Hair follicular keratinocyte (primary cell): ENCODE data around the gene DEFB121. TPM values are rescaled to one million over a fixed set of nuclear protein-coding genes. Genes with fewer than 3 reads are reported as not detected.

Experiments
- total RNA-seq: library from RNA; depleted of rRNA; stranded (reverse); fragments of >200 nt; gene quantifications from 2 replicates; pipeline ENCODE4 v1.2.3, GENCODE V29; 2015

The DEFB121 gene
- total RNA-seq, result not detected in 2 replicates

DNA sequence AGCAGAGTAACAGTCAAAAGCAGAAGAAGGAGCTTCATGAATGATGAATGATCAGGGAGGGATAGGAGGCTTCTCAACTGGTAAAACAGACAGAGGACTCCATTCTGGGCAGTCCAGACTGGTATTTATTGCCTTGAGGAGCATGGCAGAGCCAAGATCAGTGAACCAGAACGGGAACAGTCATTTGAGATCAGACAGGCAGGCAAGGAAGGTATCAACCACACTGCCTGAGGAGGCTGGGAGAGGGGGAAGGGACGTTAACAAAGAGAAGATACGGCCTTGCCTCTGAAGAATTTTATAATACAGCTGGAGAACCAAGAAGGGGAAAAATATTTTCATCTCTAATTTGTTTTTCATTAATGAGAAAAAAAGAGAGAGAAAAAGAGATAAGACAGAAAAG is at the start of gene DEFB121:
Gene DEFB121, minus strand, starts transcription at position 101 of the 400 bp plus-strand sequence. Its CDS starts 63 bp downstream, at position 38.

DNA sequence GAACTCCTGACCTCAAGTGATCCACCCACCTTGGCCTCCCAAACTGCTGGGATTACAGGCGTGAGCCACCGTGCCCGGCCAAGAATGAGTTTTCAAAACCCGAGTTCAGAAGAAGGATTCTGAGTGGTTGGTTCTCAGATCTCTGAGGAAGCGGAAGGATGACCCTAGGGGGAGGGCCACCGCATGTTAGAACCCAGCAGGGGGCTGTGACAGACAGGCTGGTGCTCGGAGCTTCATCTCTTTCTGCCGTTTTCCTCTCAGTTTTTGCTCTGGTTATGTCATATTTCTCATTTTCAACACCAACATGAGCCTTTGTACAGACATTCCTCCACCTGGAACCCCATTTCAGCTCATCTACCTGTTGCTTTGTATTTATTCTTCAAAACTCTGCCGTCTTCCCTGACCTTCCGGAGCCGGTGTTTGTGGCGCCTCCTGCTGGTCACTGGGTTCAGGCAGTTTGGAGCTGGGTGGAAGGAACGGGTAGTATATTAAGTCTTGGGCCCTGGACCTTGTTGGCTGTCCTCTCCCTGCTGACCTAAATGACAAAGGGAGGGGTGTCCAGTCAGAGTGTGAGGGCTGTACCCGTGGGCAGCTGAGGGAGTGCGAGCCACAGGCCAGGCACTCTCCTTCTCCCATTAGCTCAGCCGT is 34.1 kb upstream of the DEFB121 start, which contains the start of gene DEFB123:
Gene DEFB123, plus strand, starts transcription at position 621 of the 648 bp plus-strand sequence. CDS start 67 bp downstream, outside the sequence.

DNA sequence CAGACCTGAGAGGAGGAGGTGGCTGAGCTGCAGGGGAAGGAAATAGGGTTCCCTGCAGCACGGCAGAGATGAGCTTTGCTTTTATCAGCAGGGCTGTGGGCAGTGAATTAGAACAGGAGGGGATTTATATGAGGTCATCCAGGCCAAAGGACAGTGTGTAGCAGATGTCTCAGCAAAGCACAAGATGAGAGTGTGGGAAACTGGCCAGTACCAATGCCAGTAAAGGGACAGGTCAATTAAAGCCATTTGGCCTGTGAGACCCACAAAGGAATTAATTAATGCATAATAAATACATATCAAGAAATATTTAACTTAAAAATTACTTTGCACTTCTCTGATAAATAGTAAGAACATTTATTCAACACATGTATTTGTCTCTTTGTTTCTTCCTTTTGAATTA is 15.5 kb downstream of the DEFB121 start, which contains the start of gene DEFB119:
Gene DEFB119, minus strand, starts transcription at position 101 of the 400 bp plus-strand sequence. CDS start 107 bp downstream, outside the sequence.

DNA sequence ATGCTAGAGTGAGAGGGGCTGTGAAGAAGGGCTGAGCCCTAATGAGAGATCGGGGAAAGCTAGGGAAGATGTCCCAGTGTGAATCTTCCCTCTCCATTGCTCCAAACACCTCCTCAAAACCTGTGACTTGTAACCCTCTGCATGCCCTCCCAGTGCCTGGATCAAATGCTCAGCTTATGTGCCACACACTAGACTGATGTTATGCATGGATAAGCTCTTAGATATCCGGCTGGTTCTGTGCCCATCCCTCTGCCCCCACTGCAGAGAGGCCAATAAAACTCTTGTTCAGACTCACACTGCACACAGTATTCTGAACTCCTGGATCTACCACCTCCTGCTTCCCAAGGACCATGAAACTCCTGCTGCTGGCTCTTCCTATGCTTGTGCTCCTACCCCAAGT is 37.7 kb downstream of the DEFB121 start, which contains the start of gene DEFB118:
Gene DEFB118, plus strand, starts transcription at position 301 of the 400 bp plus-strand sequence. Its CDS starts 50 bp downstream, at position 351.

Other genes with a start within 250 kb of the DEFB121 start
- not detected in 2 replicates for gene DEFB115, start 148.6 kb downstream of the DEFB121 start, total RNA-seq
- not detected in 2 replicates for gene DEFB116, start 97.6 kb downstream of the DEFB121 start, total RNA-seq
- gene DEFB118, start 37.6 kb downstream of the DEFB121 start, total RNA-seq, result not detected in 2 replicates
- gene DEFB119, start 15.6 kb downstream of the DEFB121 start, total RNA-seq, result not detected in 2 replicates
- not detected in 2 replicates for gene DEFB123, start 34.4 kb upstream of the DEFB121 start, total RNA-seq
- gene DEFB124, start 68.9 kb upstream of the DEFB121 start, total RNA-seq, result not detected in 2 replicates
- not detected in 2 replicates for gene REM1, start 69.1 kb upstream of the DEFB121 start, total RNA-seq
- gene HM13, start 108.2 kb upstream of the DEFB121 start, total RNA-seq, result 46.1 and 61.0 TPM in 2 replicates
- 149 and 278 TPM in 2 replicates for gene ID1, start 199.1 kb upstream of the DEFB121 start, total RNA-seq
- not detected in 2 replicates for gene COX4I2, start 231.7 kb upstream of the DEFB121 start, total RNA-seq